OCI-LY3 (cell line): ENCODE measurements around the gene SUPT6H.

Experiments used
- H2AFZ ChIP-seq: fragments of 200-600, 300-600 bp; shearing (Covaris generic); 2 replicates; pipeline ENCODE4 v1.6.0; 2014; ENCODE audit warnings: antibody characterized with exemption, low read depth, low read length
- H3K27ac ChIP-seq: fragments of 200-600, 300-600 bp; sonication (generic); 2 replicates; pipeline ENCODE4 v1.5.1; 2014; ENCODE audit warnings: mild to moderate bottlenecking, low read length, moderate library complexity, mixed read lengths
- H3K27me3 ChIP-seq: fragments of 200-600, 300-600 bp; sonication (generic); 2 replicates; pipeline ENCODE4 v1.6.1; 2014; ENCODE audit warnings: low read depth, low read length, mixed read lengths
- H3K36me3 ChIP-seq: fragments of 200-600, 300-600 bp; sonication (generic); replicated peaks from 2 replicates; pipeline ENCODE3; 2014; ENCODE audit warnings: low read depth, low read length, mixed read lengths
- H3K4me1 ChIP-seq: fragments of 300-600, 200-600 bp; sonication (generic); 2 replicates; pipeline ENCODE4 v1.6.1; 2014; ENCODE audit warnings: low read length, mixed read lengths
- H3K4me2 ChIP-seq: fragments of 200-600, 300-600 bp; sonication (generic); 2 replicates; pipeline ENCODE4 v1.6.1; 2014; ENCODE audit warnings: low read length, mixed read lengths
- H3K4me3 ChIP-seq: fragments of 300-600, 200-600 bp; sonication (generic); 2 replicates; pipeline ENCODE4 v1.5.1; 2014; ENCODE audit warnings: antibody characterized with exemption, mild to moderate bottlenecking, low read length, moderate library complexity
- H3K79me2 ChIP-seq: fragments of 300-600, 200-600 bp; shearing (Covaris generic); 2 replicates; pipeline ENCODE4 v1.6.1; 2014; ENCODE audit warnings: mild to moderate bottlenecking, low read length, mixed read lengths
- H3K9ac ChIP-seq: fragments of 300-600, 200-600 bp; shearing (Covaris generic); 2 replicates; pipeline ENCODE4 v1.6.0; 2014; ENCODE audit warnings: mild to moderate bottlenecking, low read length, moderate library complexity
- H3K9me3 ChIP-seq: fragments of 200-600, 300-600 bp; shearing (Covaris generic); 2 replicates; pipeline ENCODE4 v1.6.1; 2014; ENCODE audit warnings: low read length, mixed read lengths; ENCODE audit not compliant: insufficient read depth
- H4K20me1 ChIP-seq: fragments of 200-600, 300-600 bp; sonication (generic); 2 replicates; pipeline ENCODE4 v1.6.1; 2016; ENCODE audit warnings: low read length, mixed read lengths; ENCODE audit not compliant: insufficient read depth
- EZH2phosphoT487 ChIP-seq: fragments of 200-600 bp; shearing (Covaris generic); IDR thresholded peaks from 2 replicates; pipeline ENCODE4 v1.6.1; 2018; ENCODE audit warnings: antibody characterized with exemption, mixed run types, low read depth
- TF ChIP-seq, protein P1 (sequence below): fragments of 200-600, 300-600 bp; sonication (generic); IDR thresholded peaks from 2 replicates; pipeline ENCODE4 v1.5.1; 2014; ENCODE audit warnings: antibody characterized with exemption, low read length, low read depth

The SUPT6H gene

GRCh38 chr17:28743243-28744103, 81.5 kb downstream of the SUPT6H start, which contains the start of gene TRAF4:
Gene TRAF4 (plus strand): TSS chr17:28744011. CDS start chr17:28744113, 102 bp downstream.
- peaks cover 39% of the 10 kb centered on the region for H4K20me1 ChIP-seq
- H3K36me3 ChIP-seq, result peaks cover 60% of the 10 kb centered on the region
- no peaks in the 10 kb centered on the region for H3K9me3 ChIP-seq
- peak within 1 kb of the TSS; percentile 99 for H3K4me3 ChIP-seq
- peak within 1 kb of the TSS; percentile 100 for H3K4me2 ChIP-seq
- H3K27ac ChIP-seq, result peak within 1 kb of the TSS; percentile 94
- TF ChIP-seq, protein P1, sequence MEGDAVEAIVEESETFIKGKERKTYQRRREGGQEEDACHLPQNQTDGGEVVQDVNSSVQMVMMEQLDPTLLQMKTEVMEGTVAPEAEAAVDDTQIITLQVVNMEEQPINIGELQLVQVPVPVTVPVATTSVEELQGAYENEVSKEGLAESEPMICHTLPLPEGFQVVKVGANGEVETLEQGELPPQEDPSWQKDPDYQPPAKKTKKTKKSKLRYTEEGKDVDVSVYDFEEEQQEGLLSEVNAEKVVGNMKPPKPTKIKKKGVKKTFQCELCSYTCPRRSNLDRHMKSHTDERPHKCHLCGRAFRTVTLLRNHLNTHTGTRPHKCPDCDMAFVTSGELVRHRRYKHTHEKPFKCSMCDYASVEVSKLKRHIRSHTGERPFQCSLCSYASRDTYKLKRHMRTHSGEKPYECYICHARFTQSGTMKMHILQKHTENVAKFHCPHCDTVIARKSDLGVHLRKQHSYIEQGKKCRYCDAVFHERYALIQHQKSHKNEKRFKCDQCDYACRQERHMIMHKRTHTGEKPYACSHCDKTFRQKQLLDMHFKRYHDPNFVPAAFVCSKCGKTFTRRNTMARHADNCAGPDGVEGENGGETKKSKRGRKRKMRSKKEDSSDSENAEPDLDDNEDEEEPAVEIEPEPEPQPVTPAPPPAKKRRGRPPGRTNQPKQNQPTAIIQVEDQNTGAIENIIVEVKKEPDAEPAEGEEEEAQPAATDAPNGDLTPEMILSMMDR, result no peak
- no peak for TF ChIP-seq EZH2phosphoT487
- peaks cover 64% of the 10 kb centered on the region for H3K79me2 ChIP-seq
- peak within 1 kb of the TSS; percentile 100 for H3K9ac ChIP-seq
- H2AFZ ChIP-seq, result no peak within 1 kb of the TSS
- H3K27me3 ChIP-seq, result no peaks in the 10 kb centered on the region
- peaks cover 78% of the 10 kb centered on the region for H3K4me1 ChIP-seq

- Histone ChIP-seq H3K27ac (peak overlapping the region; percentile 94), H2AFZ (no peak overlapping the region), H3K9ac (peak overlapping the region; percentile 100), H3K79me2 (peaks cover 73% of the 10 kb centered on the region), H3K9me3 (no peaks in the 10 kb centered on the region), H3K36me3 (peaks cover 65% of the 10 kb centered on the region), H3K4me2 (peak overlapping the region; percentile 100), H3K27me3 (no peaks in the 10 kb centered on the region), H3K4me3 (peak overlapping the region; percentile 99), H3K4me1 (peaks cover 78% of the 10 kb centered on the region), H4K20me1 (peaks cover 48% of the 10 kb centered on the region)
- TF ChIP-seq, protein P1, result no peak
- no peak for TF ChIP-seq EZH2phosphoT487
Observed at GRCh38 chr17:28744104-28744971, 82.3 kb downstream of the SUPT6H start.

- TF ChIP-seq, protein P1, result no peak
- TF ChIP-seq EZH2phosphoT487, result no peak
- Histone ChIP-seq H3K27ac (peak overlapping the region; percentile 94), H2AFZ (no peak overlapping the region), H3K36me3 (peaks cover 64% of the 10 kb centered on the region), H3K4me1 (peaks cover 78% of the 10 kb centered on the region), H3K4me2 (peak overlapping the region; percentile 100), H3K4me3 (peak overlapping the region; percentile 99), H4K20me1 (peaks cover 55% of the 10 kb centered on the region), H3K9me3 (no peaks in the 10 kb centered on the region), H3K79me2 (peaks cover 77% of the 10 kb centered on the region), H3K27me3 (no peaks in the 10 kb centered on the region), H3K9ac (peak overlapping the region; percentile 100)
Observed at GRCh38 chr17:28744972-28745785, 83.2 kb downstream of the SUPT6H start.
